HG03039 (cell line): ENCODE measurements around the gene TXK.
A peak's percentile ranks its signal among the peaks of the same experiment; 100 is the strongest.

Source experiments
- ATAC-seq: cut with Tn5 transposase; IDR thresholded peaks from one replicate; pipeline ENCODE4 v1.9.1; 2021; ENCODE audit warnings: mild to moderate bottlenecking, moderate library complexity; ENCODE audit not compliant: unreplicated experiment

Gene TXK

DNA sequence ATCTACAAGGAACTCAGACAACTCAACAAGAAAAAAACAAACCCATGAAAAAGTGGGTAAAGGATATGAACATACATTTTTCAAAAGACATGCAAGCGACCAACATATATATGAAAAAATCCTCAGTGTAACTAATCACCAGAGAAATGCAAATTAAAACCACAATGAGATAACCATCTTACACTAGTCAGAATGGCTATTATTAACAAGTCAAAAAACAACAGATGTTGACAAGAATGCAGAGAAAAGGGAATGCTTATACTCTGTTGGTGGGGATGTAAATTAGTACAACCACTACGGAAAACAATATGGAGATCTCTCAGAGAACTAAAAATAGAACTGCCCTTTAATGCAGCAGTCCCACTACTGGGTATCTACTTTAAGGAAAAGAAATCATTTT is 105.4 kb downstream of the TXK start:
- ATAC-seq: peak; percentile 55

DNA sequence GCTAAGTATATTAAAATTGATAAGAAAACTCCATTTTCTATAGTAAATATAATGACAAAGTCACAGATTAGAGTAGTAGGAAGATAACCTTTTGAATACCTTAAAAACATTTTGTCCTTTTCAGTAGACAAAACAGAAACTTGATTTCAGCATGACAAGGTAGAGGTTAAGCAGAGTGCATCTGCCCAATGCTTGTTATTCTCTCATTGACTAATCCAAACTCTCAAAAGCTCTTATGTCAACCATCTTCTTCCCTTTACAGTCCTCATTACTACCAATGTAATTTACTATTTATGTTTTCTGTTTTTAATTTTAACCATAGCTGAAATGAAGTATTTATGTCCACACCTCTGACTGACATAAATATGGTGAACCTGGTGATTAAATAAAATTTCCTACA is 106.4 kb downstream of the TXK start:
- ATAC-seq: peak; percentile 64

DNA sequence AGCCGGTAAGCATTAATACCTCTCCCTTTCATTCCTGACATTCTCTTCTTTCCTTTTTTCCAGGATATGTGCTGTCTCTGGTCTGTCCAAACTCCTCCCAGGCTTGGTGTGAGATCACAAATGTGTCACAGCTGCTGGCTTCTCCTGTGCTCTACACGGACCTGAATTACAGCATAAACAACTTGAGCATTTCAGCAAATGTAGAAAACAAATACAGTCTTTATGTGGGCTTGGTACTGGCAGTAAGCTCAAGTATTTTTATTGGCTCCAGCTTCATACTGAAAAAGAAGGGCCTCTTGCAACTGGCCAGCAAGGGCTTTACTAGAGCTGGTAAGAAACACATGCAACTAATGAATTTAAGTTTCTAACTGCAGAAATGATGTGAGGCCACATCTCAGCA is 109.0 kb downstream of the TXK start:
- no peak for ATAC-seq

DNA sequence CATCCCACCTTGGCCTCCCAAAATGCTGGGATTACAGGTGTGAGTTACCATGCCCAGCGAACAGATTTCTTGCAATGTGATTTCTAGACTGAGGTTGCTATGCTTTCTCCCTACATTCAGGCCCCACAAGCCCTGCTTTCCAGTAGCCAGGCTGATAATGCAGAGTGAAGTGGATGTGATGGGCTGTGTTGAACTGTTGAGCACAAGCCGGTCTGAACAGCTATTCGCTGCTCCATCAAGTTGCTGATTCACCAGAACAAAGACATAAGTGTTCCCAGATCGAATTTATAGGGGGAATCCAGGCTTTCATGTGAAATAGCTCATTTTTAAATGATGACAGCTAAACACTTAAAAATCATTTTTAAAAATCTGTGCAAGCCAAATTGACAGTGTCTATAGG is 109.5 kb downstream of the TXK start:
- ATAC-seq: no peak

DNA sequence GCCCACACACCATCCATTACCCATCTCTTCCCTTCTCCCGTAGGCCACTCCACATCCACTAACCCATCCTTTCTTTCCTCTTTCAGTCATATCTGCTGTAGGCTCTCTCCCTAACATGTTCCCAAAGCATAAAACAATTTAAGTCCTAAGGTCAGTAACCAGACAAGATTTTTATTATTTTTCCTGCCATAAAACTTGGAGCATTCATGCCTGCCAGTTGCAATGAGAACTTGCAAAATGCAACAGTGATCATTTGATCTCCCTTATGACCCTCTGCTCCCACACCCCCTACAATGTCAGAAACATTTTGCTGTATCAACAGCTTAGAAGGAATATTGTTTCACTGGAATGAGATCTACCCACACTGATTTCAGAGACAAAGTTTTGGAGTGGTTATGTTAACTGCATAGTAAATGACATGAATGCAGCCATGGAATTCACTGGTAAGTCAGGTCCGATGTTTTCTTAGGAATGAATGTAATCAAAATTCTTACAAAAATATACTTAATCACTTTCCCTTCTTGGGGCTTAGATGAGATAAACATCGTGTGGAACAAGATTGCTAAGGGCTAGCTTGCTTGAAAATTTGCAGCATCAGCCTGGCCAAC is 111.8 kb downstream of the TXK start:
- ATAC-seq: no peak

DNA sequence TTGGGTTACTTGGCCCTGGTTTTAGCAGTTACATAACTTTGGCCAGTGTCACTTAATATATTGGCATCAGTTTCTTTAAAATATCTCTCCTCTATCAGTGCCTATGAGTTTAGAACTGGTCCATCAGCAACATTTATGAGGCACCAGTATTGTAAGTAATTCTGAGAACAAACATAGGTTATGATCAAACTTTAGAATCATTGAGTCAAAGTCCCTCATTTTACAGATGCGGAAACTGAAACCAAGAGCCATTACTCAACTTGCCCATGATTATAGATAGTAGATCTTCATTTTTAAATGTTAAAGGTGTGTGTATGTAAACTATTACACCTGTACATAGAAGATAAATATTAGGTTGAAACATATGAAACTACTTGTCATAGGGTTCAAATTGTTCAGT is 113.0 kb downstream of the TXK start:
- ATAC-seq: no peak

DNA sequence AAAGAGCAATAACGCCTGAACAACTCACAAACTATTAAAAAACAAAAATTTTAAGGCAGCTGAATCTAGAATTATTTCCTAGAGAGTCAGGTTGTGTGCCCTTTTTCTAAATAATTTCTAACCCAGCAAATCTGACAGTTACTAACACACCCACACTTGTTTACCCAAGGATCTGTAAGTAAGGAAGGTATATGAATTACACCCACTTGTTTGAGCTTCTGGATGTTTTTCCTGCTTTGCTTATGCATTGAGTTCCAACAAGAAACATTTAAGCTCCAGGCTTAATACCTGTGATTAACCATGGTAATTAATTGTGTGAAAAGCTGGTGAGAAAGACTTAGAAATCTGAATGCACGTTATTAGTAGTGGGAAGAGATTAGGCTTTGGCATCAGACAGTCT is 115.9 kb downstream of the TXK start:
- ATAC-seq: no peak

DNA sequence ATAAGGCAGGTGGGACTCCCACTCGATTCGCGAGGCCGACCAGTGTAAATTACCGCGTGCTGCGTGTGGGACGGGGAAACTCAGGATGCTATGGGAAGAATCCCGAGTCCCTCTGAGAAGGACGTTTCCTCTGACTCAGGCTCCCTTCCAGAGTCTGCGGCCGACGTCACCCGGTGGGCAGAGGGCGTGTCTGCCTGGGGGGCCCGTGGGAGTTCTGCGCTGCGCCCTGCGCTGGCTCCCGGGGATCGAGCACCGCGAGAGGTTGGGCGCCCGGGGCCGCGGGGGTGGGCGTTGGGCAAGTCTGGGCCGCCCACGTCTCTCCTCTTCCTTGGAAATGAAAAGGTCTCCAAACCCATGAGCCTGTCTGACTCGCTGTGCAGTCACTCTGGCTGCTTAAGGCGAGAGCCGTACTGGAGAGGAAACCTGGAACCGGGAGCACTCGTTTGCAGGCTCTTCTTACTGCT is 116.9 kb downstream of the TXK start:
- no peak for ATAC-seq
